NCI-H345 treated with DMSO at 0.1 percent for 48 hours (cell line): ENCODE data around the gene NBAS.
"Not testable (repeated sequence)": the region's sequence is repeated elsewhere in the genome, so short reads cannot be mapped to it uniquely, and the experiment has no call there.

Experiments used
- DNase-seq: peaks from one replicate; lab custom pipeline; 2025; ENCODE audit not compliant: unreplicated experiment; lab: John Stamatoyannopoulos, UW

NBAS gene

GRCh38 chr2:15481000-15481399 lies 80.1 kb downstream of the NBAS start:
- no peak for DNase-seq

GRCh38 chr2:15480552-15480951 lies 80.6 kb downstream of the NBAS start:
- DNase-seq, result no peak

GRCh38 chr2:15472876-15473275 lies 88.3 kb downstream of the NBAS start:
- no peak for DNase-seq

- DNase-seq, result peak; percentile 71
These were observed 89.0 kb downstream of the NBAS start for GRCh38 chr2:15472133-15472532.

GRCh38 chr2:15471606-15472005 lies 89.5 kb downstream of the NBAS start:
- no peak for DNase-seq

GRCh38 chr2:15460112-15460620 lies 101.0 kb downstream of the NBAS start:
- no peak for DNase-seq

- DNase-seq, result no peak
These were observed 102.9 kb downstream of the NBAS start for GRCh38 chr2:15458277-15458676.

GRCh38 chr2:15457868-15458267 lies 103.3 kb downstream of the NBAS start:
- no peak for DNase-seq

GRCh38 chr2:15456352-15456751 lies 104.8 kb downstream of the NBAS start:
- DNase-seq, result no peak

- DNase-seq, result no peak
These were observed 110.3 kb downstream of the NBAS start for GRCh38 chr2:15450808-15451207.

GRCh38 chr2:15449556-15450236 lies 111.4 kb downstream of the NBAS start:
- no peak for DNase-seq

- no peak for DNase-seq
These were observed 112.8 kb downstream of the NBAS start for GRCh38 chr2:15448250-15448839.

- DNase-seq, result no peak
These were observed 113.8 kb downstream of the NBAS start for GRCh38 chr2:15447381-15447780.

GRCh38 chr2:15446961-15447360 lies 114.2 kb downstream of the NBAS start:
- no peak for DNase-seq

- DNase-seq, result no peak
These were observed 115.1 kb downstream of the NBAS start for GRCh38 chr2:15445891-15446562.

- DNase-seq, result not testable (repeated sequence)
These were observed 121.2 kb downstream of the NBAS start for GRCh38 chr2:15439768-15440524.

- not testable (repeated sequence) for DNase-seq
These were observed 121.8 kb downstream of the NBAS start for GRCh38 chr2:15439366-15439765.

- no peak for DNase-seq
These were observed 124.9 kb downstream of the NBAS start for GRCh38 chr2:15436195-15436594.

- DNase-seq, result no peak
These were observed 125.7 kb downstream of the NBAS start for GRCh38 chr2:15435474-15435873.

- DNase-seq, result no peak
These were observed 128.4 kb downstream of the NBAS start for GRCh38 chr2:15432642-15433256.

- no peak for DNase-seq
These were observed 132.1 kb downstream of the NBAS start for GRCh38 chr2:15429032-15429431.
